Measurements from ENCODE around the gene KCND3. TPM values are rescaled to one million over a fixed set of nuclear protein-coding genes. Genes with fewer than 3 reads are reported as not detected.

The KCND3 gene
- total and polyA plus RNA-seq, 4 donors: 1.0 to 27.1 (median 6.1) TPM

- H3K4me1 ChIP-seq (ENCODE audit: control insufficient read depth in 4 of 4, insufficient read depth in 4 of 4, low read length in 3 of 4): peaks cover 8 to 56% (median 33%) of the 10 kb centered on the region in 4 donors
- H3K27ac ChIP-seq (ENCODE audit: low read depth in 1 of 2, low read length in 2 of 2): peak overlapping the region; percentile 28 to 31
- DNase-seq (ENCODE audit: low spot score): no peak
- H3K4me3 ChIP-seq (ENCODE audit: low read depth in 1 of 3, low read length in 3 of 3): no peak overlapping the region
- TF ChIP-seq EGR1 (IDR thresholded peaks at IDR 0.05; ENCODE audit: low read depth in 2 of 2) (no peak), CTCF (IDR thresholded peaks at IDR 0.05; ENCODE audit: low read depth, low read length, missing input control) (no peak), NR2F2 (IDR thresholded peaks at IDR 0.05) (no peak), FOXA1 (IDR thresholded peaks at IDR 0.05) (no peak), RAD21 (IDR thresholded peaks at IDR 0.05) (no peak), JUND (IDR thresholded peaks at IDR 0.05) (no peak), HNF4G (IDR thresholded peaks at IDR 0.05) (no peak), FOXA2 (IDR thresholded peaks at IDR 0.05) (no peak), YY1 (IDR thresholded peaks at IDR 0.05) (no peak), RXRA (IDR thresholded peaks at IDR 0.05) (no peak), GABPA (IDR thresholded peaks at IDR 0.05 in 1 of 2, conservative IDR thresholded peaks at IDR 0.05 in 1 of 2) (no peak), SP1 (IDR thresholded peaks at IDR 0.05) (no peak), TAF1 (conservative IDR thresholded peaks at IDR 0.05) (no peak), ZBTB33 (IDR thresholded peaks at IDR 0.05) (no peak), HNF4A (conservative IDR thresholded peaks at IDR 0.05) (no peak)
- TF ChIP-seq, protein P1, sequence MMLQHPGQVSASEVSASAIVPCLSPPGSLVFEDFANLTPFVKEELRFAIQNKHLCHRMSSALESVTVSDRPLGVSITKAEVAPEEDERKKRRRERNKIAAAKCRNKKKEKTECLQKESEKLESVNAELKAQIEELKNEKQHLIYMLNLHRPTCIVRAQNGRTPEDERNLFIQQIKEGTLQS (IDR thresholded peaks at IDR 0.05): no peak
- TF ChIP-seq, protein P2, sequence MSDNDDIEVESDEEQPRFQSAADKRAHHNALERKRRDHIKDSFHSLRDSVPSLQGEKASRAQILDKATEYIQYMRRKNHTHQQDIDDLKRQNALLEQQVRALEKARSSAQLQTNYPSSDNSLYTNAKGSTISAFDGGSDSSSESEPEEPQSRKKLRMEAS (IDR thresholded peaks at IDR 0.05): no peak
- TF ChIP-seq, protein P3, sequence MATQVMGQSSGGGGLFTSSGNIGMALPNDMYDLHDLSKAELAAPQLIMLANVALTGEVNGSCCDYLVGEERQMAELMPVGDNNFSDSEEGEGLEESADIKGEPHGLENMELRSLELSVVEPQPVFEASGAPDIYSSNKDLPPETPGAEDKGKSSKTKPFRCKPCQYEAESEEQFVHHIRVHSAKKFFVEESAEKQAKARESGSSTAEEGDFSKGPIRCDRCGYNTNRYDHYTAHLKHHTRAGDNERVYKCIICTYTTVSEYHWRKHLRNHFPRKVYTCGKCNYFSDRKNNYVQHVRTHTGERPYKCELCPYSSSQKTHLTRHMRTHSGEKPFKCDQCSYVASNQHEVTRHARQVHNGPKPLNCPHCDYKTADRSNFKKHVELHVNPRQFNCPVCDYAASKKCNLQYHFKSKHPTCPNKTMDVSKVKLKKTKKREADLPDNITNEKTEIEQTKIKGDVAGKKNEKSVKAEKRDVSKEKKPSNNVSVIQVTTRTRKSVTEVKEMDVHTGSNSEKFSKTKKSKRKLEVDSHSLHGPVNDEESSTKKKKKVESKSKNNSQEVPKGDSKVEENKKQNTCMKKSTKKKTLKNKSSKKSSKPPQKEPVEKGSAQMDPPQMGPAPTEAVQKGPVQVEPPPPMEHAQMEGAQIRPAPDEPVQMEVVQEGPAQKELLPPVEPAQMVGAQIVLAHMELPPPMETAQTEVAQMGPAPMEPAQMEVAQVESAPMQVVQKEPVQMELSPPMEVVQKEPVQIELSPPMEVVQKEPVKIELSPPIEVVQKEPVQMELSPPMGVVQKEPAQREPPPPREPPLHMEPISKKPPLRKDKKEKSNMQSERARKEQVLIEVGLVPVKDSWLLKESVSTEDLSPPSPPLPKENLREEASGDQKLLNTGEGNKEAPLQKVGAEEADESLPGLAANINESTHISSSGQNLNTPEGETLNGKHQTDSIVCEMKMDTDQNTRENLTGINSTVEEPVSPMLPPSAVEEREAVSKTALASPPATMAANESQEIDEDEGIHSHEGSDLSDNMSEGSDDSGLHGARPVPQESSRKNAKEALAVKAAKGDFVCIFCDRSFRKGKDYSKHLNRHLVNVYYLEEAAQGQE (IDR thresholded peaks at IDR 0.05): no peak
- H3K9me3 ChIP-seq (ENCODE audit: control insufficient read depth in 4 of 4, low read length in 3 of 4): no peaks in the 10 kb centered on the region
- WGBS: 57% methylated on average over 8 of the region's 8 CpGs
- no peaks in the 10 kb centered on the region for H3K27me3 ChIP-seq (ENCODE audit: control insufficient read depth in 4 of 4, insufficient read depth in 4 of 4, low read length in 3 of 4)
- no peaks in the 10 kb centered on the region for H3K36me3 ChIP-seq (ENCODE audit: control insufficient read depth in 4 of 4, insufficient read depth in 3 of 4, low read depth in 1 of 4, low read length in 3 of 4)
- H3K9ac ChIP-seq (ENCODE audit: low read depth in 1 of 2, low read length in 2 of 2): no peak overlapping the region
Measured at GRCh38 chr1:111888740-111889376, 100.6 kb downstream of the KCND3 start.
